WTC11 (cell line): ENCODE data around the gene PYCARD. TPM values are rescaled to one million over a fixed set of nuclear protein-coding genes. Genes with fewer than 3 reads are reported as not detected.
A peak's percentile ranks its signal among the peaks of the same experiment; 100 is the strongest.
"Not testable (repeated sequence)": the region's sequence is repeated elsewhere in the genome, so short reads cannot be mapped to it uniquely, and the experiment has no call there.

Source experiments
- ATAC-seq: fragments of 200-7000 bp; cut with Tn5 transposase; 2 replicates; pipeline ENCODE4 v1.10.0; 2021; ENCODE audit warnings: mild to moderate bottlenecking, moderate library complexity
- CTCF ChIA-PET: fragments of 300-600 bp; sonication (Branson Sonifier 250); formaldehyde crosslinking; loops from one replicate; lab custom pipeline; 2021; ENCODE audit warnings: antibody characterized with exemption; lab: Charles Lee
- POLR2A ChIA-PET: fragments of 350-600 bp; sonication (Branson Sonifier 250); formaldehyde crosslinking; loops from one replicate; lab custom pipeline; 2021; ENCODE audit warnings: antibody characterized with exemption; lab: Charles Lee
- DNase-seq: peaks from one replicate; pipeline ENCODE4 v3.0.0; 2021; ENCODE audit warnings: low spot score
- H3K27ac Mint-ChIP-seq: 2 replicates; pipeline ENCODE4 v1.8.0; 2021; ENCODE audit warnings: mixed read lengths
- H3K27me3 Mint-ChIP-seq: 2 replicates; pipeline ENCODE4 v1.8.0; 2021; ENCODE audit warnings: low read depth, mild to moderate bottlenecking, moderate library complexity, mixed read lengths
- H3K36me3 Mint-ChIP-seq: 2 replicates; pipeline ENCODE4 v1.8.0; 2021; ENCODE audit warnings: mixed read lengths
- H3K4me1 Mint-ChIP-seq: 2 replicates; pipeline ENCODE4 v1.8.0; 2022; ENCODE audit warnings: mixed read lengths
- H3K4me3 Mint-ChIP-seq: 2 replicates; pipeline ENCODE4 v1.8.0; 2021; ENCODE audit warnings: mild to moderate bottlenecking, moderate library complexity, mixed read lengths
- H3K9me3 Mint-ChIP-seq: 2 replicates; pipeline ENCODE4 v1.8.0; 2021; ENCODE audit warnings: mixed read lengths
- CBFB ChIP-seq: sonication (generic); formaldehyde crosslinking; IDR thresholded peaks from 2 replicates; pipeline ENCODE4 v1.8.1; 2022; ENCODE audit warnings: mild to moderate bottlenecking, low read depth, missing genetic modification reagents
- GTF2I ChIP-seq: fragments of 250-450 bp; sonication (Bioruptor Pico); conservative IDR thresholded peaks from 2 replicates; pipeline ENCODE4 v1.4.0; 2021; ENCODE audit warnings: mild to moderate bottlenecking
- KAT7 ChIP-seq: sonication (generic); formaldehyde crosslinking; IDR thresholded peaks from 2 replicates; pipeline ENCODE4 v1.8.1; 2023; ENCODE audit warnings: missing genetic modification reagents, mild to moderate bottlenecking, borderline replicate concordance
- NR2C2 ChIP-seq: sonication (generic); formaldehyde crosslinking; IDR thresholded peaks from 2 replicates; pipeline ENCODE4 v1.8.0; 2022; ENCODE audit warnings: mild to moderate bottlenecking, missing genetic modification reagents
- TEAD1 ChIP-seq: sonication (generic); formaldehyde crosslinking; IDR thresholded peaks from 2 replicates; pipeline ENCODE4 v1.8.0; 2022; ENCODE audit warnings: mild to moderate bottlenecking, missing genetic modification reagents
- TEAD4 ChIP-seq: sonication (generic); formaldehyde crosslinking; IDR thresholded peaks from 2 replicates; pipeline ENCODE4 v1.8.0; 2022; ENCODE audit warnings: mild to moderate bottlenecking, missing genetic modification reagents
- USF2 ChIP-seq: sonication (generic); formaldehyde crosslinking; IDR thresholded peaks from 2 replicates; pipeline ENCODE4 v1.8.1; 2023; ENCODE audit warnings: mild to moderate bottlenecking, missing genetic modification reagents, moderate library complexity
- ZBTB21 ChIP-seq: sonication (generic); formaldehyde crosslinking; IDR thresholded peaks from 2 replicates; pipeline ENCODE4 v1.8.1; 2023; ENCODE audit warnings: mild to moderate bottlenecking, missing genetic modification reagents, borderline replicate concordance
- ZNF121 ChIP-seq: sonication (generic); formaldehyde crosslinking; IDR thresholded peaks from 2 replicates; pipeline ENCODE4 v1.8.0; 2023; ENCODE audit warnings: missing genetic modification reagents
- ZNF512 ChIP-seq: sonication (generic); formaldehyde crosslinking; IDR thresholded peaks from 2 replicates; pipeline ENCODE4 v1.8.1; 2022; ENCODE audit warnings: missing genetic modification reagents, borderline replicate concordance
- ZNF532 ChIP-seq: fragments of 250-450 bp; sonication (Bioruptor Pico); IDR thresholded peaks from 2 replicates; pipeline ENCODE4 v1.9.0; 2021; ENCODE audit warnings: mild to moderate bottlenecking, borderline replicate concordance
- total RNA-seq: library from RNA; stranded (reverse); gene quantifications from 3 replicates; pipeline ENCODE4 v1.2.3, GENCODE V29; 2021
- TF ChIP-seq, protein P1 (sequence below): sonication (generic); formaldehyde crosslinking; IDR thresholded peaks from 2 replicates; pipeline ENCODE4 v1.8.0; 2023; ENCODE audit warnings: missing genetic modification reagents, mild to moderate bottlenecking, borderline replicate concordance
- TF ChIP-seq, protein P2 (sequence below): sonication (generic); formaldehyde crosslinking; IDR thresholded peaks from 2 replicates; pipeline ENCODE4 v1.8.0; 2022; ENCODE audit warnings: mild to moderate bottlenecking, missing genetic modification reagents
- TF ChIP-seq, protein P3 (sequence below): sonication (generic); formaldehyde crosslinking; IDR thresholded peaks from 2 replicates; pipeline ENCODE4 v1.8.0; 2023; ENCODE audit warnings: mild to moderate bottlenecking, missing genetic modification reagents

PYCARD gene
- total RNA-seq, 1 experiment from 2014 or later: 35.2 TPM

- ATAC-seq: not testable (repeated sequence)
- H3K4me3 Mint-ChIP-seq: peak overlapping the region; percentile 42
These were observed 43.0 kb upstream of the PYCARD start for GRCh38 chr16:31245598-31245997.

DNA sequence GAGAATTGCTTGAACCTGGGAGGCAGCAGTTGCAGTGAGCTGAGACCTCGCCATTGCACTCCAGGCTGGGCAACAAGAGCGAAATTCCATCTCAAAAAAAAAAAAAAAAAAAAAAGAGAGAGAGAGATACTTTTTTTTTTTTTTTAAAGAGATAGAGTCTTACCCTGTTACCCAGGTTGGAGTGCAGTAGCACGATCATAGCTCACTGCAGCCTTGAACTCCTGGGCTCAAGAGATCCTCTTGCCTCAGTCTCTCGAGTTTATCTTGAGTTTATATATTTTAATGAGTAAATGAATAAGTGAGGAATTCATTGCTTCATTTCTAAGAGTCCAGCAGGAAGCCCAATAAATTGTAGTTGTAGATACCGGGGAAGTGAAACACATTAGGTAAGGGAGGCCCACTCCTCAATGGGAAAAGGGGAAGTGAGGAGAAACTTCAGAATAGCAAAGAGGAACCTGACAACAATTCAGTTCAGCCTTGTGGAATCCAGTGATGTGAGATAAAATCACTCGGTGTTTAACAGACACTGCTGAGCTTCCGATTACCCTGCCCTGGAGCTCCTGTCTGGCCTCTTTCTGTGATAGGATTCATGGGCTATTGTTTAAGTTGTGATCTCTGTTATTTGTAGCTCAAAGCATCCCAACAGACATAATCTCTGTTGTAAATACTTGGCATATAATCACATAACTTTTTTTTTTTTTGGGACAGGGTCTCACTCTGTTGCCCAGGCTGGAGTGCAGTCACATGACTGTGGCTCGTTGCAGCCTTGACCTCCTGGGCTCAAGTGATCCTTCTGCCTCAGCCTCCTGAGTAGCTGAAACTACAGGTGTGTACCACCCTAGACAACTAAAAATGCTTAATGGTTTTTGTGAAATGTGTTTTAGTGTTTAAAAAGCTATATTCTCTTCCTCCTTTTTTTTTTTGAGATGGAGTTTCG, 41.4 kb upstream of the PYCARD start:
- H3K27ac Mint-ChIP-seq: peak overlapping the region; percentile 84
- H3K4me1 Mint-ChIP-seq: peaks cover 52% of the 10 kb centered on the region
- POLR2A ChIA-PET: interaction anchor here (1.1 kb wide), 1 partner anchor 42 kb away, joined by 3 read pairs; the partner anchor contains the start of gene PYCARD
- H3K27me3 Mint-ChIP-seq: no peaks in the 10 kb centered on the region; the same call in 1 of the 2 replicates
- no peak for DNase-seq
- no peak for ATAC-seq
- no peaks in the 10 kb centered on the region for H3K36me3 Mint-ChIP-seq
- CTCF ChIA-PET: interaction anchor here (0.6 to 1.6 kb wide), 3 partner anchors 138 to 148 kb away, joined by 4 read pairs; no protein-coding TSS in a partner anchor
- H3K9me3 Mint-ChIP-seq: no peaks in the 10 kb centered on the region
- TF ChIP-seq USF2 (CRISPR knock-in tag) (peak; percentile 50), ZNF121 (CRISPR knock-in tag) (peak; percentile 92), TEAD1 (no peak)
- TF ChIP-seq, protein P1, sequence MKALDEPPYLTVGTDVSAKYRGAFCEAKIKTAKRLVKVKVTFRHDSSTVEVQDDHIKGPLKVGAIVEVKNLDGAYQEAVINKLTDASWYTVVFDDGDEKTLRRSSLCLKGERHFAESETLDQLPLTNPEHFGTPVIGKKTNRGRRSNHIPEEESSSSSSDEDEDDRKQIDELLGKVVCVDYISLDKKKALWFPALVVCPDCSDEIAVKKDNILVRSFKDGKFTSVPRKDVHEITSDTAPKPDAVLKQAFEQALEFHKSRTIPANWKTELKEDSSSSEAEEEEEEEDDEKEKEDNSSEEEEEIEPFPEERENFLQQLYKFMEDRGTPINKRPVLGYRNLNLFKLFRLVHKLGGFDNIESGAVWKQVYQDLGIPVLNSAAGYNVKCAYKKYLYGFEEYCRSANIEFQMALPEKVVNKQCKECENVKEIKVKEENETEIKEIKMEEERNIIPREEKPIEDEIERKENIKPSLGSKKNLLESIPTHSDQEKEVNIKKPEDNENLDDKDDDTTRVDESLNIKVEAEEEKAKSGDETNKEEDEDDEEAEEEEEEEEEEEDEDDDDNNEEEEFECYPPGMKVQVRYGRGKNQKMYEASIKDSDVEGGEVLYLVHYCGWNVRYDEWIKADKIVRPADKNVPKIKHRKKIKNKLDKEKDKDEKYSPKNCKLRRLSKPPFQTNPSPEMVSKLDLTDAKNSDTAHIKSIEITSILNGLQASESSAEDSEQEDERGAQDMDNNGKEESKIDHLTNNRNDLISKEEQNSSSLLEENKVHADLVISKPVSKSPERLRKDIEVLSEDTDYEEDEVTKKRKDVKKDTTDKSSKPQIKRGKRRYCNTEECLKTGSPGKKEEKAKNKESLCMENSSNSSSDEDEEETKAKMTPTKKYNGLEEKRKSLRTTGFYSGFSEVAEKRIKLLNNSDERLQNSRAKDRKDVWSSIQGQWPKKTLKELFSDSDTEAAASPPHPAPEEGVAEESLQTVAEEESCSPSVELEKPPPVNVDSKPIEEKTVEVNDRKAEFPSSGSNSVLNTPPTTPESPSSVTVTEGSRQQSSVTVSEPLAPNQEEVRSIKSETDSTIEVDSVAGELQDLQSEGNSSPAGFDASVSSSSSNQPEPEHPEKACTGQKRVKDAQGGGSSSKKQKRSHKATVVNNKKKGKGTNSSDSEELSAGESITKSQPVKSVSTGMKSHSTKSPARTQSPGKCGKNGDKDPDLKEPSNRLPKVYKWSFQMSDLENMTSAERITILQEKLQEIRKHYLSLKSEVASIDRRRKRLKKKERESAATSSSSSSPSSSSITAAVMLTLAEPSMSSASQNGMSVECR (CRISPR knock-in tag): no peak
- H3K4me3 Mint-ChIP-seq: no peak overlapping the region

More at GRCh38 chr16:31245598-31245997, 43.0 kb upstream of the PYCARD start:
- TF ChIP-seq, protein P2, sequence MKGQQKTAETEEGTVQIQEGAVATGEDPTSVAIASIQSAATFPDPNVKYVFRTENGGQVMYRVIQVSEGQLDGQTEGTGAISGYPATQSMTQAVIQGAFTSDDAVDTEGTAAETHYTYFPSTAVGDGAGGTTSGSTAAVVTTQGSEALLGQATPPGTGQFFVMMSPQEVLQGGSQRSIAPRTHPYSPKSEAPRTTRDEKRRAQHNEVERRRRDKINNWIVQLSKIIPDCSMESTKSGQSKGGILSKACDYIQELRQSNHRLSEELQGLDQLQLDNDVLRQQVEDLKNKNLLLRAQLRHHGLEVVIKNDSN (CRISPR knock-in tag): 0 out of 2 replicates have a peak, but pooled peaks have one; percentile 16
- TF ChIP-seq, all 79 proteins: peak for 1; not testable (repeated sequence) for 78
- CTCF ChIA-PET: interaction anchor here (0.7 to 0.8 kb wide), 2 partner anchors 29 to 103 kb away, joined by 3 read pairs; partner anchors contain the start of gene PYDC1
- H3K9me3 Mint-ChIP-seq, POLR2A ChIA-PET, H3K36me3 Mint-ChIP-seq, H3K27me3 Mint-ChIP-seq: not testable (repeated sequence)
- peak; percentile 24 for DNase-seq
- peaks cover 55% of the 10 kb centered on the region for H3K4me1 Mint-ChIP-seq
- H3K27ac Mint-ChIP-seq: peak overlapping the region; percentile 94

DNA sequence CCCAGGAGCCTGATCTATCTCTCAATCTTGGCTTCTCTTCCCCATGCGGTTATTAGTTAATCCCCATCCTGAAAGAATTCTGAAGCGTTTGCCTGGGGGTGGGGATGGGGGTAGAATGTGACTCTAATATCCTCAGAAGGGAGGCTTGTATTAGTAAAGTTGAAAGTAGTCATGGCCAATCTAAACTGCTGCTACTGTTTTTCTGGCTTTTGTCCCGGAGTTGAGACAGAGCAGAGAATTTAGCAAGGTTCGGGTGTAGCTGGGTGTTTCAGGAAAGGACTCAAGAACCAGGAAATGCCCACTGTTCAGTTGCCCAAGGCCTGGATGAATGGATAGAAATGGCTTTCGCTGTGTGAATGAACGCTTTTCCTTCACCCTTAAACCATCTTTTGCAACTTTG, 39.6 kb upstream of the PYCARD start:
- Mint-ChIP-seq H3K4me3 (no peak overlapping the region), H3K27ac (peak overlapping the region; percentile 51), H3K27me3 (no peaks in the 10 kb centered on the region; the same call in 1 of the 2 replicates), H3K36me3 (no peaks in the 10 kb centered on the region), H3K4me1 (peaks cover 35% of the 10 kb centered on the region), H3K9me3 (no peaks in the 10 kb centered on the region)
- ATAC-seq (no peak), DNase-seq (no peak)
- ChIA-PET CTCF (interaction anchor here (0.8 kb wide), 1 partner anchor 213 kb away, joined by 3 read pairs; no protein-coding TSS in a partner anchor), POLR2A (no interaction called here)
- TF ChIP-seq, protein P3, sequence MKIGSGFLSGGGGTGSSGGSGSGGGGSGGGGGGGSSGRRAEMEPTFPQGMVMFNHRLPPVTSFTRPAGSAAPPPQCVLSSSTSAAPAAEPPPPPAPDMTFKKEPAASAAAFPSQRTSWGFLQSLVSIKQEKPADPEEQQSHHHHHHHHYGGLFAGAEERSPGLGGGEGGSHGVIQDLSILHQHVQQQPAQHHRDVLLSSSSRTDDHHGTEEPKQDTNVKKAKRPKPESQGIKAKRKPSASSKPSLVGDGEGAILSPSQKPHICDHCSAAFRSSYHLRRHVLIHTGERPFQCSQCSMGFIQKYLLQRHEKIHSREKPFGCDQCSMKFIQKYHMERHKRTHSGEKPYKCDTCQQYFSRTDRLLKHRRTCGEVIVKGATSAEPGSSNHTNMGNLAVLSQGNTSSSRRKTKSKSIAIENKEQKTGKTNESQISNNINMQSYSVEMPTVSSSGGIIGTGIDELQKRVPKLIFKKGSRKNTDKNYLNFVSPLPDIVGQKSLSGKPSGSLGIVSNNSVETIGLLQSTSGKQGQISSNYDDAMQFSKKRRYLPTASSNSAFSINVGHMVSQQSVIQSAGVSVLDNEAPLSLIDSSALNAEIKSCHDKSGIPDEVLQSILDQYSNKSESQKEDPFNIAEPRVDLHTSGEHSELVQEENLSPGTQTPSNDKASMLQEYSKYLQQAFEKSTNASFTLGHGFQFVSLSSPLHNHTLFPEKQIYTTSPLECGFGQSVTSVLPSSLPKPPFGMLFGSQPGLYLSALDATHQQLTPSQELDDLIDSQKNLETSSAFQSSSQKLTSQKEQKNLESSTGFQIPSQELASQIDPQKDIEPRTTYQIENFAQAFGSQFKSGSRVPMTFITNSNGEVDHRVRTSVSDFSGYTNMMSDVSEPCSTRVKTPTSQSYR: no peak
- TF ChIP-seq CBFB (CRISPR knock-in tag): no peak
- no peak for TF ChIP-seq GTF2I (CRISPR knock-in tag)
- no peak for TF ChIP-seq KAT7 (CRISPR knock-in tag)
- no peak for TF ChIP-seq ZNF512 (CRISPR knock-in tag)
- no peak for TF ChIP-seq ZBTB21 (CRISPR knock-in tag)
- no peak for TF ChIP-seq NR2C2 (CRISPR knock-in tag)
- no peak for TF ChIP-seq TEAD4 (CRISPR knock-in tag)
- TF ChIP-seq ZNF532: no peak
